ENCODE measurements around the gene UPK1A.

DNA sequence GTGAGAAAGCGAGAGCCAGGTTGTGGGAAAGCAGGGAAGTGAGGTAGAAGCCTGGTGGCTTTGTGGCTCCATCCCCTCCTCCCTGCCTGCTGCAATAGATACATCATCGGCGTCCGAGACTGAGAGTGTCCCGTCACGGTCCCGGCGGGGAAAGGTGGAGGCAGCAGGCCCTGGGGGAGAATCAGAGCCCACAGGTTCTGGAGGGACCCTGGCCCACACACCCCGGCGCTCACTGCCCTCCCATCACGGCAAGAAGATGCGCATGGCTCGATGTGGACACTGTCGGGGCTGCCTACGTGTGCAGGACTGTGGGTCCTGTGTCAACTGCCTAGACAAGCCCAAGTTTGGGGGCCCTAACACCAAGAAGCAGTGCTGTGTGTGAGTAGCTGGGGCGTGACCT is 56.6 kb downstream of the UPK1A start:
- TF ChIP-seq, protein P1, sequence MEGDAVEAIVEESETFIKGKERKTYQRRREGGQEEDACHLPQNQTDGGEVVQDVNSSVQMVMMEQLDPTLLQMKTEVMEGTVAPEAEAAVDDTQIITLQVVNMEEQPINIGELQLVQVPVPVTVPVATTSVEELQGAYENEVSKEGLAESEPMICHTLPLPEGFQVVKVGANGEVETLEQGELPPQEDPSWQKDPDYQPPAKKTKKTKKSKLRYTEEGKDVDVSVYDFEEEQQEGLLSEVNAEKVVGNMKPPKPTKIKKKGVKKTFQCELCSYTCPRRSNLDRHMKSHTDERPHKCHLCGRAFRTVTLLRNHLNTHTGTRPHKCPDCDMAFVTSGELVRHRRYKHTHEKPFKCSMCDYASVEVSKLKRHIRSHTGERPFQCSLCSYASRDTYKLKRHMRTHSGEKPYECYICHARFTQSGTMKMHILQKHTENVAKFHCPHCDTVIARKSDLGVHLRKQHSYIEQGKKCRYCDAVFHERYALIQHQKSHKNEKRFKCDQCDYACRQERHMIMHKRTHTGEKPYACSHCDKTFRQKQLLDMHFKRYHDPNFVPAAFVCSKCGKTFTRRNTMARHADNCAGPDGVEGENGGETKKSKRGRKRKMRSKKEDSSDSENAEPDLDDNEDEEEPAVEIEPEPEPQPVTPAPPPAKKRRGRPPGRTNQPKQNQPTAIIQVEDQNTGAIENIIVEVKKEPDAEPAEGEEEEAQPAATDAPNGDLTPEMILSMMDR (IDR thresholded peaks at IDR 0.05): no peak
- TF ChIP-seq POLR2A (IDR thresholded peaks at IDR 0.05): no peak

All from body of pancreas (tissue), 4 donors.